HepG2 (cell line): Measurements from ENCODE around the gene P3H3. TPM values are rescaled to one million over a fixed set of nuclear protein-coding genes. Genes with fewer than 3 reads are reported as not detected.

ENCODE experiments used
- BRD4 ChIP-seq: sonication (generic); formaldehyde crosslinking; IDR thresholded peaks from 2 replicates; pipeline ENCODE4 v1.4.0; 2020; ENCODE audit warnings: missing genetic modification reagents
- ERF ChIP-seq: IDR thresholded peaks from 2 replicates; pipeline ENCODE4 v1.6.1; 2018; ENCODE audit warnings: missing biosample characterization, missing genetic modification reagents
- GFI1 ChIP-seq: sonication (generic); formaldehyde crosslinking; IDR thresholded peaks from 2 replicates; pipeline ENCODE4 v1.5.0; 2020; ENCODE audit warnings: missing genetic modification reagents, mild to moderate bottlenecking, borderline replicate concordance
- JARID2 ChIP-seq: sonication (generic); formaldehyde crosslinking; IDR thresholded peaks from 2 replicates; pipeline ENCODE4 v1.8.1; 2023; ENCODE audit warnings: missing genetic modification reagents, inconsistent platforms; ENCODE audit not compliant: insufficient replicate concordance
- PRMT3 ChIP-seq: sonication (generic); formaldehyde crosslinking; IDR thresholded peaks from 2 replicates; pipeline ENCODE4 v1.8.1; 2022; ENCODE audit warnings: low read depth, mild to moderate bottlenecking, moderate library complexity, missing genetic modification reagents, borderline replicate concordance
- RAD51 ChIP-seq: fragments of 450-650 bp; IDR thresholded peaks from 2 replicates; pipeline ENCODE4 v1.6.1; 2016; ENCODE audit warnings: borderline replicate concordance
- RFX1 ChIP-seq: fragments of 450-650 bp; IDR thresholded peaks from 2 replicates; pipeline ENCODE4 v1.6.1; 2017
- SOX13 ChIP-seq, 3 experiments: fragments of 450-650 bp in 1 of 3; sonication (generic) in 1 of 3; formaldehyde crosslinking in 1 of 3; IDR thresholded peaks in 2 of 3; conservative IDR thresholded peaks in 1 of 3; 2 replicates each; pipeline versions ENCODE4 v1.5.0 to v1.6.1; 2016 to 2020; ENCODE audit warnings: antibody characterized with exemption in 1 of 3, mild to moderate bottlenecking in 1 of 3, missing compliant biosample characterization in 1 of 3, missing genetic modification reagents in 1 of 3, moderate library complexity in 1 of 3
- TARDBP ChIP-seq: sonication (generic); formaldehyde crosslinking; IDR thresholded peaks from 2 replicates; pipeline ENCODE4 v1.8.0; 2022; ENCODE audit warnings: mild to moderate bottlenecking, missing genetic modification reagents
- YY1 ChIP-seq: IDR thresholded peaks from 2 replicates; pipeline ENCODE4 v1.6.1; 2011; ENCODE audit warnings: low read length, low read depth, moderate library complexity, mild to moderate bottlenecking; ENCODE audit not compliant: insufficient read depth, insufficient replicate concordance
- ZC3H13 ChIP-seq: sonication (generic); formaldehyde crosslinking; IDR thresholded peaks from 2 replicates; pipeline ENCODE4 v1.8.1; 2023; ENCODE audit warnings: mild to moderate bottlenecking, missing genetic modification reagents, moderate library complexity
- ZNF746 ChIP-seq: sonication (generic); formaldehyde crosslinking; IDR thresholded peaks from 2 replicates; pipeline ENCODE4 v1.8.0; 2022; ENCODE audit warnings: mild to moderate bottlenecking, missing genetic modification reagents
- ZNF747 ChIP-seq: sonication (generic); formaldehyde crosslinking; IDR thresholded peaks from 2 replicates; pipeline ENCODE4 v1.8.1; 2023; ENCODE audit warnings: missing genetic modification reagents, mild to moderate bottlenecking, borderline replicate concordance
- ZNF780A ChIP-seq: sonication (generic); formaldehyde crosslinking; IDR thresholded peaks from 2 replicates; pipeline ENCODE4 v1.8.0; 2022; ENCODE audit warnings: mild to moderate bottlenecking, missing genetic modification reagents, moderate library complexity
- ZNF850 ChIP-seq: sonication (generic); formaldehyde crosslinking; conservative IDR thresholded peaks from 2 replicates; pipeline ENCODE4 v1.9.0; 2021; ENCODE audit warnings: mild to moderate bottlenecking, missing genetic modification reagents
- ZSCAN9 ChIP-seq: IDR thresholded peaks from 2 replicates; pipeline ENCODE4 v1.6.1; 2016; ENCODE audit warnings: borderline replicate concordance
- polyA plus RNA-seq, 8 experiments: library from polyadenylated mRNA; depleted of rRNA in 3 of 8; stranded (reverse) in 7 of 8; unstranded in 1 of 8; fragments of >200 nt; fragmentation: Illumina TruSeq in 4 of 8; extraction: Trizol in 4 of 8; gene quantifications; 2 replicates each; pipeline versions ENCODE4 v1.2.1 to v1.2.3, GENCODE V29; 2011 to 2016; ENCODE audit warnings: low read depth in 4 of 8, missing spikeins in 1 of 8, mixed read lengths in 1 of 8; ENCODE audit not compliant: insufficient read depth in 1 of 8
- total RNA-seq, 5 experiments: library from RNA; depleted of rRNA; stranded (reverse); fragments of >200 nt; fragmentation: Illumina TruSeq; extraction: Trizol; gene quantifications; 2 replicates each; pipeline ENCODE4 v1.2.3, GENCODE V29; 2016; ENCODE audit warnings: low read depth in 1 of 5
- TF ChIP-seq, protein P1 (sequence below): sonication (generic); formaldehyde crosslinking; conservative IDR thresholded peaks from 2 replicates; pipeline ENCODE4 v1.8.0; 2022; ENCODE audit warnings: missing genetic modification reagents
- TF ChIP-seq, protein P2 (sequence below): sonication (generic); formaldehyde crosslinking; IDR thresholded peaks from 2 replicates; pipeline ENCODE4 v1.9.0; 2021; ENCODE audit warnings: mild to moderate bottlenecking, missing genetic modification reagents
- TF ChIP-seq, protein P3 (sequence below): sonication (generic); formaldehyde crosslinking; IDR thresholded peaks from 2 replicates; pipeline ENCODE4 v1.4.0; 2020; ENCODE audit warnings: missing genetic modification reagents, borderline replicate concordance

P3H3 gene
- total and polyA plus RNA-seq, 2 of the 13 experiments (the other 11 are each of a cell fraction or from before 2014, with no cell fraction given), result 20.1 to 20.5 TPM

DNA sequence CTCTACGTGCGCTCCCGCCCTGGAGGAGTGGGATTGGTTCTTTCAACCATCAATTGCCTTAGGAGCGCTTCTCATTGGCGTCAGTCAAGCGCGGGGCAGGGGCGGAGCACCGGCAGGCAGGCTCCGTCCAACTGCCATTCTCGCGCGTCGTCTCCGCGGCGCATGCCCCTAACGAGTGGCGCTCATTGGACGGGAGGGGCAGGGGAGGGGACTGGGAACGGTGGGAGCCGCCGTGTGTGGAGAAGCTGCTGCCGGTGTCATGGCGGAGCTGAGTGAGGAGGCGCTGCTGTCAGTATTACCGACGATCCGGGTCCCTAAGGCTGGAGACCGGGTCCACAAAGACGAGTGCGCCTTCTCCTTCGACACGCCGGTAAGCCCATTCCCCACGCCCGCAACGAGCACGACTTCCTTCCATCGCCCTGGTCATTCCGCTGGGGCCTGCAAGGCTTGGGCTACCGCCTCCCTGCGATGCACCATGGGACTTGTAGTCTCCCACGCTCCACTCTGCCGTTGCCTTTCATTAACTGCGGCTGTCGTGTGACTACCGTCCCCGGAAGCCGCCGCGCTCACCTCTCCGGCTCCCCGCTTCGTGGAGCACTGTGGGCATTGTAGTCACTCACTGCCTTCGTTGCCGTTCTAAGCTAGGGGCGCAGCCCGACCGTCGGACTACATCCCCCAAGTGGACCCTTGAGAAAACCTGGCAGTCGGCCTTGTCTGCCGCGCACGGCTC, 23.9 kb downstream of the P3H3 start, which contains the start of gene USP5 (continued):
- TF ChIP-seq PRMT3 (CRISPR knock-in tag) (no peak), JARID2 (CRISPR knock-in tag) (no peak), ZSCAN9 (CRISPR knock-in tag) (no peak), TARDBP (peak; percentile 77), ERF (peak; percentile 58; the same call in 1 of the 2 replicates), YY1 (peak; percentile 88), RAD51 (no peak), ZNF747 (CRISPR knock-in tag) (peak; percentile 74; the same call in 1 of the 2 replicates), GFI1 (CRISPR knock-in tag) (no peak), SOX13 (IDR thresholded peaks at IDR 0.05) (no peak), SOX13 (CRISPR knock-in tag; conservative IDR thresholded peaks at IDR 0.05 in 1 of 2, IDR thresholded peaks at IDR 0.05 in 1 of 2) (peak in 1 of 2 experiments; percentile 11; a peak in 1 of 4 replicates), ZC3H13 (0 out of 2 replicates have a peak, but pooled peaks have one; percentile 4), ZNF746 (CRISPR knock-in tag) (no peak), BRD4 (CRISPR knock-in tag) (no peak), RFX1 (no peak), ZNF780A (no peak), ZNF850 (no peak)
- TF ChIP-seq, protein P1, sequence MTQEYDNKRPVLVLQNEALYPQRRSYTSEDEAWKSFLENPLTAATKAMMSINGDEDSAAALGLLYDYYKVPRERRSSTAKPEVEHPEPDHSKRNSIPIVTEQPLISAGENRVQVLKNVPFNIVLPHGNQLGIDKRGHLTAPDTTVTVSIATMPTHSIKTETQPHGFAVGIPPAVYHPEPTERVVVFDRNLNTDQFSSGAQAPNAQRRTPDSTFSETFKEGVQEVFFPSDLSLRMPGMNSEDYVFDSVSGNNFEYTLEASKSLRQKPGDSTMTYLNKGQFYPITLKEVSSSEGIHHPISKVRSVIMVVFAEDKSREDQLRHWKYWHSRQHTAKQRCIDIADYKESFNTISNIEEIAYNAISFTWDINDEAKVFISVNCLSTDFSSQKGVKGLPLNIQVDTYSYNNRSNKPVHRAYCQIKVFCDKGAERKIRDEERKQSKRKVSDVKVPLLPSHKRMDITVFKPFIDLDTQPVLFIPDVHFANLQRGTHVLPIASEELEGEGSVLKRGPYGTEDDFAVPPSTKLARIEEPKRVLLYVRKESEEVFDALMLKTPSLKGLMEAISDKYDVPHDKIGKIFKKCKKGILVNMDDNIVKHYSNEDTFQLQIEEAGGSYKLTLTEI (CRISPR knock-in tag), result no peak
- TF ChIP-seq, protein P2, sequence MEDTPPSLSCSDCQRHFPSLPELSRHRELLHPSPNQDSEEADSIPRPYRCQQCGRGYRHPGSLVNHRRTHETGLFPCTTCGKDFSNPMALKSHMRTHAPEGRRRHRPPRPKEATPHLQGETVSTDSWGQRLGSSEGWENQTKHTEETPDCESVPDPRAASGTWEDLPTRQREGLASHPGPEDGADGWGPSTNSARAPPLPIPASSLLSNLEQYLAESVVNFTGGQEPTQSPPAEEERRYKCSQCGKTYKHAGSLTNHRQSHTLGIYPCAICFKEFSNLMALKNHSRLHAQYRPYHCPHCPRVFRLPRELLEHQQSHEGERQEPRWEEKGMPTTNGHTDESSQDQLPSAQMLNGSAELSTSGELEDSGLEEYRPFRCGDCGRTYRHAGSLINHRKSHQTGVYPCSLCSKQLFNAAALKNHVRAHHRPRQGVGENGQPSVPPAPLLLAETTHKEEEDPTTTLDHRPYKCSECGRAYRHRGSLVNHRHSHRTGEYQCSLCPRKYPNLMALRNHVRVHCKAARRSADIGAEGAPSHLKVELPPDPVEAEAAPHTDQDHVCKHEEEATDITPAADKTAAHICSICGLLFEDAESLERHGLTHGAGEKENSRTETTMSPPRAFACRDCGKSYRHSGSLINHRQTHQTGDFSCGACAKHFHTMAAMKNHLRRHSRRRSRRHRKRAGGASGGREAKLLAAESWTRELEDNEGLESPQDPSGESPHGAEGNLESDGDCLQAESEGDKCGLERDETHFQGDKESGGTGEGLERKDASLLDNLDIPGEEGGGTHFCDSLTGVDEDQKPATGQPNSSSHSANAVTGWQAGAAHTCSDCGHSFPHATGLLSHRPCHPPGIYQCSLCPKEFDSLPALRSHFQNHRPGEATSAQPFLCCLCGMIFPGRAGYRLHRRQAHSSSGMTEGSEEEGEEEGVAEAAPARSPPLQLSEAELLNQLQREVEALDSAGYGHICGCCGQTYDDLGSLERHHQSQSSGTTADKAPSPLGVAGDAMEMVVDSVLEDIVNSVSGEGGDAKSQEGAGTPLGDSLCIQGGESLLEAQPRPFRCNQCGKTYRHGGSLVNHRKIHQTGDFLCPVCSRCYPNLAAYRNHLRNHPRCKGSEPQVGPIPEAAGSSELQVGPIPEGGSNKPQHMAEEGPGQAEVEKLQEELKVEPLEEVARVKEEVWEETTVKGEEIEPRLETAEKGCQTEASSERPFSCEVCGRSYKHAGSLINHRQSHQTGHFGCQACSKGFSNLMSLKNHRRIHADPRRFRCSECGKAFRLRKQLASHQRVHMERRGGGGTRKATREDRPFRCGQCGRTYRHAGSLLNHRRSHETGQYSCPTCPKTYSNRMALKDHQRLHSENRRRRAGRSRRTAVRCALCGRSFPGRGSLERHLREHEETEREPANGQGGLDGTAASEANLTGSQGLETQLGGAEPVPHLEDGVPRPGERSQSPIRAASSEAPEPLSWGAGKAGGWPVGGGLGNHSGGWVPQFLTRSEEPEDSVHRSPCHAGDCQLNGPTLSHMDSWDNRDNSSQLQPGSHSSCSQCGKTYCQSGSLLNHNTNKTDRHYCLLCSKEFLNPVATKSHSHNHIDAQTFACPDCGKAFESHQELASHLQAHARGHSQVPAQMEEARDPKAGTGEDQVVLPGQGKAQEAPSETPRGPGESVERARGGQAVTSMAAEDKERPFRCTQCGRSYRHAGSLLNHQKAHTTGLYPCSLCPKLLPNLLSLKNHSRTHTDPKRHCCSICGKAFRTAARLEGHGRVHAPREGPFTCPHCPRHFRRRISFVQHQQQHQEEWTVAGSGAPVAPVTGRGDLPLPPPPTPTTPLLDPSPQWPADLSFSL (CRISPR knock-in tag), result no peak
- TF ChIP-seq, protein P3, sequence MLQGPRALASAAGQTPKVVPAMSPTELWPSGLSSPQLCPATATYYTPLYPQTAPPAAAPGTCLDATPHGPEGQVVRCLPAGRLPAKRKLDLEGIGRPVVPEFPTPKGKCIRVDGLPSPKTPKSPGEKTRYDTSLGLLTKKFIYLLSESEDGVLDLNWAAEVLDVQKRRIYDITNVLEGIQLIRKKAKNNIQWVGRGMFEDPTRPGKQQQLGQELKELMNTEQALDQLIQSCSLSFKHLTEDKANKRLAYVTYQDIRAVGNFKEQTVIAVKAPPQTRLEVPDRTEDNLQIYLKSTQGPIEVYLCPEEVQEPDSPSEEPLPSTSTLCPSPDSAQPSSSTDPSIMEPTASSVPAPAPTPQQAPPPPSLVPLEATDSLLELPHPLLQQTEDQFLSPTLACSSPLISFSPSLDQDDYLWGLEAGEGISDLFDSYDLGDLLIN, result peak; percentile 70; the same call in 1 of the 2 replicates
